HEK293 (cell line): ENCODE data around the gene DMPK.

Experiments used
- CTCF ChIA-PET: fragments of 350-600 bp; formaldehyde crosslinking; extraction: SDS; loops from one replicate; lab custom pipeline; 2021; ENCODE audit warnings: antibody characterized with exemption; lab: Yijun Ruan, JAX
- POLR2A ChIA-PET: fragments of 300-600 bp; formaldehyde crosslinking; extraction: SDS; loops from one replicate; lab custom pipeline; 2020; ENCODE audit warnings: antibody characterized with exemption, inconsistent platforms; lab: Yijun Ruan, JAX
- H3K27ac ChIP-seq: fragments of 200-500 bp; sonication (Bioruptor generic); 2 replicates; pipeline ENCODE4 v1.5.1; 2014; ENCODE audit warnings: low read depth, low read length, control low read depth, inconsistent platforms; ENCODE audit errors: extremely low read depth
- H3K36me3 ChIP-seq, 2 experiments: fragments of 200-500 bp in 1 of 2; sonication (Bioruptor generic) in 1 of 2; 1 replicate in 1 of 2; 2 replicates in 1 of 2; pipeline ENCODE4 v1.5.1; 2014 to 2017; ENCODE audit warnings: inconsistent platforms in 2 of 2, low read length in 2 of 2; ENCODE audit not compliant: control insufficient read depth in 2 of 2, insufficient read depth in 1 of 2
- H3K4me1 ChIP-seq: fragments of 200-500 bp; sonication (Bioruptor generic); 2 replicates; pipeline ENCODE4 v1.5.1; 2014; ENCODE audit warnings: mild to moderate bottlenecking, low read length, inconsistent platforms; ENCODE audit not compliant: control insufficient read depth, insufficient read depth
- H3K4me3 ChIP-seq: 2 replicates; pipeline ENCODE4 v1.5.1; 2011; ENCODE audit warnings: low read depth, mild to moderate bottlenecking, control low read depth, low read length, moderate library complexity
- H3K9me3 ChIP-seq: fragments of 200-500 bp; sonication (Bioruptor generic); 2 replicates; pipeline ENCODE4 v1.5.1; 2014; ENCODE audit warnings: low read depth, low read length, inconsistent platforms; ENCODE audit not compliant: control insufficient read depth, insufficient read depth
- ATF2 ChIP-seq: fragments of 450-650 bp; formaldehyde crosslinking; IDR thresholded peaks from 2 replicates; pipeline ENCODE4 v1.5.1; 2016; ENCODE audit warnings: missing biosample characterization, missing genetic modification characterization, low read depth
- HOXA7 ChIP-seq: sonication (generic); formaldehyde crosslinking; IDR thresholded peaks from 2 replicates; pipeline ENCODE4 v1.8.1; 2022; ENCODE audit warnings: missing genetic modification reagents, borderline replicate concordance
- OVOL3 ChIP-seq: fragments of 450-650 bp; formaldehyde crosslinking; IDR thresholded peaks from 2 replicates; pipeline ENCODE4 v1.5.1; 2016; ENCODE audit warnings: missing biosample characterization, missing genetic modification characterization
- PATZ1 ChIP-seq: fragments of 450-650 bp; formaldehyde crosslinking; IDR thresholded peaks from 2 replicates; pipeline ENCODE4 v1.5.1; 2016; ENCODE audit warnings: missing biosample characterization, missing genetic modification characterization
- ZBTB17 ChIP-seq: fragments of 450-650 bp; formaldehyde crosslinking; IDR thresholded peaks from 2 replicates; pipeline ENCODE4 v1.5.1; 2016; ENCODE audit warnings: missing biosample characterization, missing genetic modification characterization
- ZFP41 ChIP-seq: fragments of 450-650 bp; formaldehyde crosslinking; IDR thresholded peaks from 2 replicates; pipeline ENCODE4 v1.5.1; 2016; ENCODE audit warnings: missing biosample characterization, missing genetic modification characterization, borderline replicate concordance
- ZNF112 ChIP-seq: fragments of 450-650 bp; formaldehyde crosslinking; IDR thresholded peaks from 2 replicates; pipeline ENCODE4 v1.5.0; 2017; ENCODE audit warnings: missing biosample characterization, missing genetic modification characterization
- ZNF140 ChIP-seq: fragments of 450-650 bp; formaldehyde crosslinking; IDR thresholded peaks from 2 replicates; pipeline ENCODE4 v1.5.1; 2016; ENCODE audit warnings: missing biosample characterization, missing genetic modification characterization
- ZNF223 ChIP-seq: fragments of 450-650 bp; formaldehyde crosslinking; IDR thresholded peaks from 2 replicates; pipeline ENCODE4 v1.5.1; 2016; ENCODE audit warnings: missing biosample characterization, missing genetic modification characterization
- ZNF266 ChIP-seq: fragments of 450-650 bp; formaldehyde crosslinking; IDR thresholded peaks from 2 replicates; pipeline ENCODE4 v1.5.1; 2016; ENCODE audit warnings: missing biosample characterization, missing genetic modification characterization, low read depth
- ZNF292 ChIP-seq: fragments of 450-650 bp; formaldehyde crosslinking; IDR thresholded peaks from 2 replicates; pipeline ENCODE4 v1.5.1; 2016; ENCODE audit warnings: low read depth, missing biosample characterization, missing genetic modification characterization, borderline replicate concordance
- ZNF354C ChIP-seq: fragments of 450-650 bp; formaldehyde crosslinking; IDR thresholded peaks from 2 replicates; pipeline ENCODE4 v1.5.1; 2016; ENCODE audit warnings: missing biosample characterization, missing genetic modification characterization, low read depth, borderline replicate concordance
- ZNF362 ChIP-seq: fragments of 450-650 bp; formaldehyde crosslinking; IDR thresholded peaks from 2 replicates; pipeline ENCODE4 v1.5.1; 2016; ENCODE audit warnings: missing biosample characterization, missing genetic modification characterization
- ZNF514 ChIP-seq: fragments of 450-650 bp; formaldehyde crosslinking; IDR thresholded peaks from 2 replicates; pipeline ENCODE4 v1.5.1; 2016; ENCODE audit warnings: missing biosample characterization, missing genetic modification characterization
- ZNF558 ChIP-seq: fragments of 450-650 bp; formaldehyde crosslinking; IDR thresholded peaks from 2 replicates; pipeline ENCODE4 v1.5.1; 2016; ENCODE audit warnings: missing biosample characterization, missing genetic modification characterization
- ZNF561 ChIP-seq: fragments of 450-650 bp; IDR thresholded peaks from 2 replicates; pipeline ENCODE4 v1.5.1; 2018; ENCODE audit warnings: missing biosample characterization, missing genetic modification characterization, borderline replicate concordance
- ZNF600 ChIP-seq: fragments of 450-650 bp; formaldehyde crosslinking; IDR thresholded peaks from 2 replicates; pipeline ENCODE4 v1.5.1; 2016; ENCODE audit warnings: missing biosample characterization, missing genetic modification characterization
- ZNF664 ChIP-seq: fragments of 450-650 bp; formaldehyde crosslinking; IDR thresholded peaks from 2 replicates; pipeline ENCODE4 v1.5.1; 2016; ENCODE audit warnings: missing biosample characterization, missing genetic modification characterization
- ZNF747 ChIP-seq: fragments of 450-650 bp; formaldehyde crosslinking; IDR thresholded peaks from 2 replicates; pipeline ENCODE4 v1.5.1; 2016; ENCODE audit warnings: missing biosample characterization, missing genetic modification characterization
- ZNF791 ChIP-seq: fragments of 450-650 bp; formaldehyde crosslinking; IDR thresholded peaks from 2 replicates; pipeline ENCODE4 v1.5.1; 2016; ENCODE audit warnings: missing biosample characterization, missing genetic modification characterization
- ZSCAN23 ChIP-seq: fragments of 450-650 bp; formaldehyde crosslinking; IDR thresholded peaks from 2 replicates; pipeline ENCODE4 v1.5.1; 2016; ENCODE audit warnings: missing biosample characterization, missing genetic modification characterization
- TF ChIP-seq, protein P1 (sequence below): fragments of 450-650 bp; IDR thresholded peaks from 2 replicates; pipeline ENCODE4 v1.5.1; 2018; ENCODE audit warnings: missing biosample characterization, mild to moderate bottlenecking, missing genetic modification characterization
- TF ChIP-seq, protein P2 (sequence below): fragments of 450-650 bp; formaldehyde crosslinking; IDR thresholded peaks from 2 replicates; pipeline ENCODE4 v1.5.1; 2016; ENCODE audit warnings: missing biosample characterization, missing genetic modification characterization, low read depth

DMPK gene

GRCh38 chr19:45790942-45791341 lies 8.7 kb upstream of the DMPK start:
- H3K9me3 ChIP-seq, result no peaks in the 10 kb centered on the region
- ChIA-PET CTCF (interaction anchor here (0.7 kb wide), 1 partner anchor 26 kb away, joined by 3 read pairs; no protein-coding TSS in a partner anchor), POLR2A (interaction anchor here (1.7 to 2.2 kb wide), 2 partner anchors 21 to 74 kb away, joined by 4 to 40 read pairs; partner anchors contain the start of gene SIX5)
- H3K27ac ChIP-seq, result peak overlapping the region; percentile 96; the same call in 1 of the 2 replicates
- peak overlapping the region; percentile 86 for H3K4me3 ChIP-seq
- TF ChIP-seq, protein P1, sequence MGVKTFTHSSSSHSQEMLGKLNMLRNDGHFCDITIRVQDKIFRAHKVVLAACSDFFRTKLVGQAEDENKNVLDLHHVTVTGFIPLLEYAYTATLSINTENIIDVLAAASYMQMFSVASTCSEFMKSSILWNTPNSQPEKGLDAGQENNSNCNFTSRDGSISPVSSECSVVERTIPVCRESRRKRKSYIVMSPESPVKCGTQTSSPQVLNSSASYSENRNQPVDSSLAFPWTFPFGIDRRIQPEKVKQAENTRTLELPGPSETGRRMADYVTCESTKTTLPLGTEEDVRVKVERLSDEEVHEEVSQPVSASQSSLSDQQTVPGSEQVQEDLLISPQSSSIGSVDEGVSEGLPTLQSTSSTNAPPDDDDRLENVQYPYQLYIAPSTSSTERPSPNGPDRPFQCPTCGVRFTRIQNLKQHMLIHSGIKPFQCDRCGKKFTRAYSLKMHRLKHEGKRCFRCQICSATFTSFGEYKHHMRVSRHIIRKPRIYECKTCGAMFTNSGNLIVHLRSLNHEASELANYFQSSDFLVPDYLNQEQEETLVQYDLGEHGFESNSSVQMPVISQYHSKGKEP (tag by site-specific recombination), result no peak
- TF ChIP-seq ATF2 (tag by site-specific recombination), result no peak
- no peak for TF ChIP-seq ZNF747 (tag by site-specific recombination)
- TF ChIP-seq ZNF600 (tag by site-specific recombination), result no peak
- no peak for TF ChIP-seq ZFP41
- no peak for TF ChIP-seq ZNF354C (tag by site-specific recombination)
- no peak for TF ChIP-seq ZBTB17 (tag by site-specific recombination)
- TF ChIP-seq OVOL3 (tag by site-specific recombination), result no peak
- no peak for TF ChIP-seq ZNF664
- no peak for TF ChIP-seq ZSCAN23 (tag by site-specific recombination)
- no peak for TF ChIP-seq ZNF112 (tag by site-specific recombination)
- no peak for TF ChIP-seq ZNF266 (tag by site-specific recombination)
- peaks cover 13% of the 10 kb centered on the region for H3K4me1 ChIP-seq
- peaks cover 31 to 46% of the 10 kb centered on the region in 2 experiments for H3K36me3 ChIP-seq

DNA sequence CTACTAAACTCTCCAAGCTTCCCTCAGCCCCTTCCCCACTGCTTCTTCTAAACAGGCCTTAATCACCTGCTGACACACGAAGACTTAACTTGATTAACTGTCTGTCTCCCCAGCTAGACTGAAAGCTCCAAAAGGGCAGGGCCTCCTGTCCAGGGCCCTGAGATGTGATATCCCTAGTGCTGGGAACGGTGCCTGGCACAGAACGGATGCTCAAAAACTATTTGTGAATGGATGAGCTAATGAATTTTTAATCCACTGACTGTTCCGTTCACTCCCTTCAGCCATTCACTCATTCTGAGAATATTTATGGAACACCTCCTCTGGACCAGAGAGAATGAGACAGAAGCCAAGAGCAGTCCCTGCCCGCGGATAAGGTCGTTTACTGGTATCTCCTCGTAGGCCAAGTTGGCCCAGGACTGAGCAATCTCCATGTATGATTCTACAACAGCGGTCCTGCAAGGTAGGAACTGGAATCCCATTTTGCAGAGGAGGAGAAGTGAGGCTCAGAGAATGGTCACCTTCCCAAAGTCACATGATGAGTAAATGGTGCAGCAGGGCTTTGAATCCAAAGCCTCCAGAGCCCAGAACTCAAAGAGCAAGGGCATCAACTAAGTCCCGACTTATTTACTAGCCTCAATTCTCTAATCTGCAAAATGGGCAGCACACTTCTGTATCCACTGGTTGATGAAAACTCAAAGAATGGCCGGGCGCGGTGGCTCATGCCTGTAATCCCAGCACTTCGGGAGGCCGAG lies 6.9 kb upstream of the DMPK start:
- Histone ChIP-seq H3K9me3 (no peaks in the 10 kb centered on the region), H3K27ac (no peak overlapping the region), H3K4me3 (no peak overlapping the region), H3K4me1 (peaks cover 13% of the 10 kb centered on the region), H3K36me3 (peaks cover 31 to 61% of the 10 kb centered on the region in 2 experiments)
- ChIA-PET POLR2A (interaction anchor here (0.6 to 1.9 kb wide), 4 partner anchors 18 to 135 kb away, joined by 3 to 11 read pairs (median 3); no protein-coding TSS in a partner anchor), CTCF (interaction anchor here (0.8 to 2.5 kb wide), 4 partner anchors 10 to 29 kb away, joined by 3 to 11 read pairs (median 8); no protein-coding TSS in a partner anchor)
- no peak for TF ChIP-seq ZNF791 (tag by site-specific recombination)
- no peak for TF ChIP-seq ZNF561 (tag by site-specific recombination)
- TF ChIP-seq ZNF514, result no peak
- no peak for TF ChIP-seq ZNF140 (tag by site-specific recombination)
- TF ChIP-seq ZBTB17 (tag by site-specific recombination), result no peak
- TF ChIP-seq ZNF362 (tag by site-specific recombination), result no peak
- TF ChIP-seq, protein P1 (tag by site-specific recombination), result no peak
- TF ChIP-seq ZNF223, result no peak
- no peak for TF ChIP-seq HOXA7 (CRISPR knock-in tag)
- TF ChIP-seq ZNF292 (tag by site-specific recombination), result no peak
- TF ChIP-seq, protein P2, sequence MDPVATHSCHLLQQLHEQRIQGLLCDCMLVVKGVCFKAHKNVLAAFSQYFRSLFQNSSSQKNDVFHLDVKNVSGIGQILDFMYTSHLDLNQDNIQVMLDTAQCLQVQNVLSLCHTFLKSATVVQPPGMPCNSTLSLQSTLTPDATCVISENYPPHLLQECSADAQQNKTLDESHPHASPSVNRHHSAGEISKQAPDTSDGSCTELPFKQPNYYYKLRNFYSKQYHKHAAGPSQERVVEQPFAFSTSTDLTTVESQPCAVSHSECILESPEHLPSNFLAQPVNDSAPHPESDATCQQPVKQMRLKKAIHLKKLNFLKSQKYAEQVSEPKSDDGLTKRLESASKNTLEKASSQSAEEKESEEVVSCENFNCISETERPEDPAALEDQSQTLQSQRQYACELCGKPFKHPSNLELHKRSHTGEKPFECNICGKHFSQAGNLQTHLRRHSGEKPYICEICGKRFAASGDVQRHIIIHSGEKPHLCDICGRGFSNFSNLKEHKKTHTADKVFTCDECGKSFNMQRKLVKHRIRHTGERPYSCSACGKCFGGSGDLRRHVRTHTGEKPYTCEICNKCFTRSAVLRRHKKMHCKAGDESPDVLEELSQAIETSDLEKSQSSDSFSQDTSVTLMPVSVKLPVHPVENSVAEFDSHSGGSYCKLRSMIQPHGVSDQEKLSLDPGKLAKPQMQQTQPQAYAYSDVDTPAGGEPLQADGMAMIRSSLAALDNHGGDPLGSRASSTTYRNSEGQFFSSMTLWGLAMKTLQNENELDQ (tag by site-specific recombination), result no peak
- TF ChIP-seq PATZ1 (tag by site-specific recombination), result no peak
- no peak for TF ChIP-seq ZNF558 (tag by site-specific recombination)
